Regular cardiac myocyte (primary cell): ENCODE results near the gene NKD1. TPM values are rescaled to one million over a fixed set of nuclear protein-coding genes. Genes with fewer than 3 reads are reported as not detected.

Experiments
- total RNA-seq: library from RNA; depleted of rRNA; stranded (reverse); fragments of >200 nt; gene quantifications from 2 replicates; pipeline ENCODE4 v1.2.3, GENCODE V29; 2014

NKD1 gene
- under 0.01 TPM in 1 of 2 replicates, not detected in the other for total RNA-seq

GRCh38 chr16:50548125-50548908 is at the start of gene NKD1:
Gene NKD1, plus strand, starts transcription at chr16:50548396. Its CDS starts 158 bp downstream, at chr16:50548554.

GRCh38 chr16:50681021-50681885 is 133.1 kb downstream of the NKD1 start, which contains the start of gene SNX20:
Gene SNX20, minus strand, starts transcription at chr16:50681312. Its CDS starts 3,786 bp downstream, at chr16:50677526.

GRCh38 chr16:50692999-50693781 is 145.0 kb downstream of the NKD1 start, which contains the start of gene NOD2:
Gene NOD2, plus strand, starts transcription at chr16:50693606. Its CDS starts 5,890 bp downstream, at chr16:50699496.

Other genes with a start within 250 kb of the NKD1 start
- 23.4 and 41.0 TPM in 2 replicates for gene BRD7, start 179.4 kb upstream of the NKD1 start, total RNA-seq
- gene SNX20, start 132.9 kb downstream of the NKD1 start, total RNA-seq = not detected in 2 replicates
- gene NOD2, start 145.2 kb downstream of the NKD1 start, total RNA-seq = 0.19 and 0.28 TPM in 2 replicates
- 55.8 and 85.4 TPM in 2 replicates for gene CYLD, start 193.7 kb downstream of the NKD1 start, total RNA-seq